Endothelial cell of umbilical vein (primary cell): Measurements from ENCODE around the gene C9orf78.

Experiments used
- CTCF ChIP-seq, 2 donors: IDR thresholded peaks; 1 replicate in 1 of 2; 2 replicates in 1 of 2; pipeline ENCODE4 v1.5.1; 2011; ENCODE audit warnings: low read length in 2 of 2, mild to moderate bottlenecking in 2 of 2, moderate library complexity in 2 of 2, control low read depth in 1 of 2, inconsistent platforms in 1 of 2, low read depth in 1 of 2; ENCODE audit not compliant: insufficient read depth in 1 of 2; ENCODE audit errors: extremely low read depth in 1 of 2
- EZH2 ChIP-seq: IDR thresholded peaks from 2 replicates; pipeline ENCODE4 v1.6.1; 2012; ENCODE audit warnings: borderline replicate concordance, low read depth, mild to moderate bottlenecking, moderate library complexity, low read length, inconsistent platforms; ENCODE audit not compliant: severe bottlenecking
- FOS ChIP-seq: IDR thresholded peaks from 2 replicates; pipeline ENCODE4 v1.6.1; 2011; ENCODE audit warnings: mild to moderate bottlenecking, low read length, moderate library complexity, borderline replicate concordance; ENCODE audit not compliant: insufficient read depth
- GATA2 ChIP-seq: IDR thresholded peaks from 2 replicates; pipeline ENCODE4 v1.7.0; 2011; ENCODE audit warnings: low read depth, mild to moderate bottlenecking, moderate library complexity, mixed read lengths, low read length; ENCODE audit not compliant: insufficient read length, insufficient read depth
- JUN ChIP-seq: IDR thresholded peaks from 2 replicates; pipeline ENCODE4 v1.6.1; 2011; ENCODE audit warnings: borderline replicate concordance, low read depth; ENCODE audit not compliant: insufficient read length, insufficient read depth
- MYC ChIP-seq: IDR thresholded peaks from one replicate; pipeline ENCODE4 v1.6.1; 2011; ENCODE audit warnings: mild to moderate bottlenecking, low read depth, low read length
- POLR2A ChIP-seq: IDR thresholded peaks from 2 replicates; pipeline ENCODE4 v1.6.1; 2012; ENCODE audit warnings: low read depth, mild to moderate bottlenecking, control low read depth, low read length
- POLR2AphosphoS5 ChIP-seq: IDR thresholded peaks from 2 replicates; pipeline ENCODE4 v1.6.1; 2012; ENCODE audit warnings: low read depth, mild to moderate bottlenecking, control low read depth, low read length, moderate library complexity; ENCODE audit not compliant: insufficient read depth

- TF ChIP-seq EZH2 = no peak
- TF ChIP-seq POLR2A = no peak
- no peak for TF ChIP-seq CTCF (IDR thresholded peaks at IDR 0.05; ENCODE audit: extremely low read depth in 1 of 2, insufficient read depth in 1 of 2, low read depth in 1 of 2, low read length in 2 of 2)
- TF ChIP-seq JUN = no peak
- no peak for TF ChIP-seq POLR2AphosphoS5
- no peak for TF ChIP-seq MYC
- TF ChIP-seq GATA2 = no peak
- TF ChIP-seq FOS = no peak
Measured at GRCh38 chr9:129853614-129854013, 18.5 kb upstream of the C9orf78 start.
